Effector memory CD4-positive, alpha-beta T cell (primary cell): ENCODE data around the gene ICA1L.
"Not testable (repeated sequence)": the region's sequence is repeated elsewhere in the genome, so short reads cannot be mapped to it uniquely, and the experiment has no call there.

Experiments used
- DNase-seq, 3 donors: peaks; one replicate each; pipeline ENCODE4 v3.0.0-alpha.2; 2020
- H3K27ac ChIP-seq: 2 replicates; pipeline ENCODE4 v1.7.0; 2013; ENCODE audit warnings: mild to moderate bottlenecking, low read length, moderate library complexity; ENCODE audit not compliant: insufficient read depth, poor library complexity, severe bottlenecking
- H3K27me3 ChIP-seq: replicated peaks from 2 replicates; pipeline ENCODE4 v1.7.0; 2013; ENCODE audit warnings: mild to moderate bottlenecking, low read length; ENCODE audit not compliant: insufficient read depth, control insufficient read depth, poor library complexity, severe bottlenecking
- H3K36me3 ChIP-seq: 2 replicates; pipeline ENCODE4 v1.7.0; 2013; ENCODE audit warnings: mild to moderate bottlenecking, low read length, moderate library complexity; ENCODE audit not compliant: control insufficient read depth, insufficient read depth
- H3K4me1 ChIP-seq: 2 replicates; pipeline ENCODE4 v1.7.0; 2013; ENCODE audit warnings: low read length, mild to moderate bottlenecking; ENCODE audit not compliant: control insufficient read depth, insufficient read depth, poor library complexity, severe bottlenecking
- H3K4me3 ChIP-seq: 2 replicates; pipeline ENCODE4 v1.7.0; 2013; ENCODE audit warnings: low read length, low read depth, mild to moderate bottlenecking; ENCODE audit not compliant: insufficient read depth, poor library complexity, severe bottlenecking
- H3K9me3 ChIP-seq: 2 replicates; pipeline ENCODE4 v1.7.0; 2013; ENCODE audit warnings: mild to moderate bottlenecking, low read length, moderate library complexity; ENCODE audit not compliant: control insufficient read depth
- total RNA-seq, 3 donors: gene quantifications; one replicate each; lab custom pipeline; 2026; lab: John Stamatoyannopoulos, UW

ICA1L gene
- 2.9 to 4.3 (median 2.9) reads per million in 3 donors for total RNA-seq

DNA sequence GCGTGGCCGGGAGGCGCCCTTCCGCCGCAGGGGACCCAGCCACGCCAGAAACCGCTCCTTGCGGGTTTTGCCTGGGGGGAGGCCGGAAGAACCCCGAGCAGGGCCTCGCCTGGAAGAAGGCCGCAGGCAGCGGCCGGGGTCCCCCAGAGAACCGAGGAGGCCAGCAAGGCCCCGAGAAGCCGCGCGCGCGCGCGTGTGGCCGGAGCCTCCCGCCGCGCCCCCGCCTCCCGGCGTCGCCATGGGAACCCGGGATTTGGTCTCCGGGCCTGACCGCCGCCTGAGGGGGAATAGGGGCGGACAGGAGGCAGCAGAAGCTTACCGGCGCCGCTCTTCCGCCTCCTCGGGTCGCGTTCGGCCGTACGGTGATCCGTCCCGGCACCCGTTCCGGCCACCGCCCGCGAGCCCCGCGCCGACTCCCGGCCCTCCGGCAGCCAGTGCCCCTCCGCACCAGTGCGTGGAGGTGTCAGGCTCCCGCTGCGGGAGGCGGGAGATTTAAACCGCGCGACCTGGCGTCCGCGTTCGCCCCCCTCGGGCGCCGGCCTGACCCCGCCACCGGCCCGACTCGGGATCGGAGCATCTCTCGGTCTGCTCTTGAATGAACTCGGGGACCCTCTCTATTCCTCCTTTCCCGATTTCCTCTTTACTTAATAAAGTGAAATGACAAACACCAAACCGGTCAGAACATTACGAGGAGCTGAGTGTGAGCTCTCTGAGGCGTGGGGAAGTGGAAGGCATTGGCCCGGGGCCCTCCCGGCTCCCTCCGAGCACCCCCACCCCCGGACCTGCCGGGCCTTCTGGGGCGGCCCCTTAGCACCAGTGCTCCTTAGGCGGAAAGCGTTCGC is at the start of gene ICA1L:
ICA1L (minus strand) TSS at position 467 of the 842 bp plus-strand sequence. CDS start 42,757 bp downstream, outside the sequence.
- DNase-seq: peak; percentile 10 to 24 (median 20)

DNA sequence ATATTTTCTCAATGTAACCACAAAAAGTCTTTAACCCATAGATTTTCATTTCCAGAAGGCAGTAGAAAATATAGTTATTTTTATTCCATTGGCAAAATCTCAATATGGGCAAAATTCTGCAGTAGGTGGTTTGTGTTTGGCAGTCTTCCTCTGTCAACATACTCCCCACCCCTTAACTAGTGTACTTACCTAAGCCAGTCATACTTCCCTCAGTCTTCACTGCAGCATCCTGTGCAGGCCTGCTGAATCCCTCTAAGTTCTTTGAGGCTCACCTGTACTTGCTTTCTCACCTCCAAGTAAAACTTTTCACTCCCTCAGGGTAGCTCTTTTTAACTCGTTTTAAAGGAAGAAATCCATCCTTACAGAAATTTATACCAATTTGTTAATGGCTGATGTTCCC is 47.3 kb upstream of the ICA1L start:
- Histone ChIP-seq H3K4me1 (no peaks in the 10 kb centered on the region), H3K4me3 (no peak overlapping the region), H3K9me3 (no peaks in the 10 kb centered on the region), H3K27me3 (no peaks in the 10 kb centered on the region), H3K36me3 (peaks cover 7% of the 10 kb centered on the region), H3K27ac (no peak overlapping the region)
- DNase-seq: no peak

More for the DNA sequence above, at the start of gene ICA1L:
- Histone ChIP-seq H3K27ac (no peak within 1 kb of the TSS), H3K4me3 (peak within 1 kb of the TSS; percentile 82), H3K4me1 (no peaks in the 10 kb centered on the region), H3K27me3 (no peaks in the 10 kb centered on the region), H3K9me3 (no peaks in the 10 kb centered on the region), H3K36me3 (no peaks in the 10 kb centered on the region)

DNA sequence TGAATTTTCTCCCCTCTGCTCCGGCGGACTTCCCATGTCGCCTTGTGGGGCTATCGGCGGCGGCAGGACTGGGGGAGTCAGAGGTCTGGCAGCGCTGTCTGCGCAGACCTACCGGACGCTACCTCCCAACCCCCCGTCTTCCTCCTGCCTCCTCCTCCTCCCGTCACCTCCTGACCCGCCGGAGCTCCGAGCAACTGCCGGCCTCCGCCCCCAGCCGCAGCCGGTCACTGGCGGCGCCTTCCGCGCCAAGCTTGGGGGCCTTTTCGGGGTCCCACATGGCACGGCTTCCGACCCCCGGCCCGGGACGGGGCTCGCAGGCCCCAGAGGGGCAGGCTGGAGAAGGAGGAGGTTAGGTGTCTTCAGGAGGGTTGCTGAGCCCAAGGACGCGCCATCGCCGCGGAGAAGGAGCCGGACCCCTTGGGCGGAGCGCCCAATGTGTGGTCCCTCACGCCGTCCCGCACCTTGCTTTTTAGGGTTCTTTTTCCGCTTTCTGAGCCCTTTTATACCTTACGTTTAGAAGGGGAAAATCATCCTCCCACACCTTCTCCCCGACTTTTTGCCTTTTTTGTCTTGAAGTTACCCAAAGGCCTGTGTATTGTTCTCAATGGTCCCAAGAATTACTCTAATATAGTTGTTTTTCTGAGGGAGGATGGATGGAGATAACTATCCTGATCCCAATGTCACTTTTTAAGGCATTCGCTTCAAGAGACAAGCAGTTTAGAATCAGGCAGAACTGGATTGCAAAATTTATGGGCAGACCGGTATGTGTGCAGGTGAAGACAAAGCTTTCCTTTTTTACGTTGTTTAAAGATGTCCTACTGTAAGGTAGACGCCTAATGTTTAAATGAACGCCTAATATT is 41.0 kb upstream of the ICA1L start:
- not testable (repeated sequence) for H3K27me3 ChIP-seq, H3K36me3 ChIP-seq, H3K4me1 ChIP-seq, H3K9me3 ChIP-seq
- Histone ChIP-seq H3K27ac (peak overlapping the region; percentile 79), H3K4me3 (peak overlapping the region; percentile 67)
- peak in 1 of 3 donors; percentile 8 for DNase-seq

DNA sequence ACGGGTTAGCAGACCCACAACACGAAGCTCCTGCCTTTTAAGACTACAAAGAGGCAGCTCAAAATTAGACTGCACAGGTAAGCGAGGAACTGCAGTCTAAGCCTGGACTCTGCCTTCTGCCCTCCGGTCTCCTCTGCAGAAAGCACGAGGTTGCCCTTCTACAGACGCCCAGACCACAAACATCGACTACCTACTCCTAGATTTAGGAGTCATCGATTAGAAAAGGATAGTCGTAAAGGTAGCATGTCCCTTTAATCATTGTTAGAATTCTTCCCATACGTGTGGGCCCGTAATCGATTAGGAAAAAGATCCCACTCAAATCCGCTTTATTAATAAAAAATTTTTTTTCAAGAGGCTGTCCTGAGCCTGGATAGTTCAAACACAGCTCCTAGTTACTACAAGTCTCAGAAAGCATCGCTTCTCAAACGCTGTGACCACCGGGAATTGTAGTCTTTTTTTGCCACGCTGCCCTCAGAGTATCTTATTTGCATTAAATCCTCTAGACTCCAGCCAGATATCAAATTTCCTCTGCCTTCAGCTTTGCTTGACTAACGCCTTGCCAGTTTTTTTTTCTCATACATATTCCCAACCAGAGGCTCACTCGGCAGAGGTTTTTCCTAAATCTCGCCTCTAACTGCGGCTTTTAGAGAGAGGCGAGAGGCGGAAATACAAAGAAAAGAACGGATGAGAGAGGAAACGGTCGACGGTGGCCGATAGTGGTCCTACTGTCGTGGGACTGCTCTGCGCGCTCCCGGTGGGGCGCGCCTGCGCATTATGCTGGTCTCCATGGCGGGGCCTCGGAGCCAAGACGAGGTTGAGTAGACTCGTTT is 40.2 kb upstream of the ICA1L start, which contains the start of the genes CARF and WDR12:
CARF (plus strand) TSS at position 764 of the 830 bp plus-strand sequence. CDS start 29,628 bp downstream, outside the sequence.
WDR12 (minus strand) TSS at position 162 of the 830 bp plus-strand sequence. CDS start 197 bp downstream, outside the sequence.
- DNase-seq: peak; percentile 80 to 85 (median 85)
- Histone ChIP-seq H3K27ac (peak within 1 kb of the TSS; percentile 79), H3K9me3 (no peaks in the 10 kb centered on the region), H3K36me3 (no peaks in the 10 kb centered on the region), H3K27me3 (no peaks in the 10 kb centered on the region), H3K4me1 (peaks cover 4% of the 10 kb centered on the region), H3K4me3 (peak within 1 kb of the TSS; percentile 67)

DNA sequence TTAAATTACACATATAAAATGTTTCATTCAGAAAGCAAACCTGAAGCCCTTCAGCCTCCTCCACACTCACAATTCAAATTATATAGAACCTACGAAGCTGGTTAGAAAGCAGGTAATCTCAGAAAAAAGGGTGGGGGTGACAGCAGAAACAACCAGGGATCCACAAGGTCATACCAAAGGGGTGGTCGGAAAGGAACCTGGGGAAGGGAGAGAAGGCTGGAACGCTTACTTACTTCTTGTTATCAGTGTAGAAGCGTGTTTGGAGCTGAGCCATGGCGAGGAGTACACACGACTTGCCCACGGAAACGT is 39.6 kb upstream of the ICA1L start:
- Histone ChIP-seq H3K27ac (peak overlapping the region; percentile 79), H3K4me3 (peak overlapping the region; percentile 67), H3K9me3 (no peaks in the 10 kb centered on the region), H3K4me1 (peaks cover 4% of the 10 kb centered on the region), H3K36me3 (no peaks in the 10 kb centered on the region), H3K27me3 (no peaks in the 10 kb centered on the region)
- DNase-seq: no peak

DNA sequence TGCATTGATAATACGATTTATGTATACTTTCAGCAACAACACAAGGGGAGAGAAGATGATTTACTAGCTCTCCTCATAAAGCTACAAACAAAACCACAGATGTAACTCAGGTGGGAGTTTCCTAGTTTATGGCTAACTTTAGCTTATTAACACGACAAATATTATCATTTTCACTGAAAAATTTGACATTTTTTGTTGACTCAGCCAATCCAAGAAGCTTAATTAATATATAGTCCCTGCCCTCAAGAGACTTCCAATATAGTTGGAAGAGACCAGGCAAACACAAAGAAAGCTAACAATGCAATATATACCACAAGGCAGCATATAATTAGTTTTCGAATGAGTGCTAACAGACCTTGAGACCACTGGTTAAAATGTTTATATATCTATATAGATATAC is 39.1 kb upstream of the ICA1L start:
- Histone ChIP-seq H3K9me3 (no peaks in the 10 kb centered on the region), H3K27me3 (no peaks in the 10 kb centered on the region), H3K36me3 (no peaks in the 10 kb centered on the region), H3K4me1 (peaks cover 4% of the 10 kb centered on the region), H3K4me3 (no peak overlapping the region), H3K27ac (no peak overlapping the region)
- no peak for DNase-seq

DNA sequence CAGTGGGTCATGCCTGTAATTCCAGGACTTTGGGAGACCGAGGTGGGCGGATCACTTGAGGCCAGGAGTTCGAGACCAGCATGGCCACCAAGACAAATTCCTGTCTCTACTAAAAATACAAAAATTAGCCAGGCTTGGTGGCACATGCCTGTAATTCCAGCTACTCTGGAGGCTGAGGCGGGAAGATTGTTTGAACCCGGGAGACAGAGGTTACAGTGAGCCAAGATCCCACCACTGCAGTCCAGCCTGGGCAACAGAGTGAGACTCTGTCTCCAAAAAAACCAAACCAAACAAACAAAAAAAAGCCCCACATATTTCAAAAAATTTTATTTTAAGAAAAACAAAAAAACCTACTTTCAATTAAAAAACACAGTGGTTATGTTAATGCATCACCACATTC is 38.7 kb upstream of the ICA1L start:
- H3K36me3 ChIP-seq, H3K4me3 ChIP-seq, H3K27me3 ChIP-seq, H3K27ac ChIP-seq, H3K9me3 ChIP-seq, DNase-seq, H3K4me1 ChIP-seq: not testable (repeated sequence)

DNA sequence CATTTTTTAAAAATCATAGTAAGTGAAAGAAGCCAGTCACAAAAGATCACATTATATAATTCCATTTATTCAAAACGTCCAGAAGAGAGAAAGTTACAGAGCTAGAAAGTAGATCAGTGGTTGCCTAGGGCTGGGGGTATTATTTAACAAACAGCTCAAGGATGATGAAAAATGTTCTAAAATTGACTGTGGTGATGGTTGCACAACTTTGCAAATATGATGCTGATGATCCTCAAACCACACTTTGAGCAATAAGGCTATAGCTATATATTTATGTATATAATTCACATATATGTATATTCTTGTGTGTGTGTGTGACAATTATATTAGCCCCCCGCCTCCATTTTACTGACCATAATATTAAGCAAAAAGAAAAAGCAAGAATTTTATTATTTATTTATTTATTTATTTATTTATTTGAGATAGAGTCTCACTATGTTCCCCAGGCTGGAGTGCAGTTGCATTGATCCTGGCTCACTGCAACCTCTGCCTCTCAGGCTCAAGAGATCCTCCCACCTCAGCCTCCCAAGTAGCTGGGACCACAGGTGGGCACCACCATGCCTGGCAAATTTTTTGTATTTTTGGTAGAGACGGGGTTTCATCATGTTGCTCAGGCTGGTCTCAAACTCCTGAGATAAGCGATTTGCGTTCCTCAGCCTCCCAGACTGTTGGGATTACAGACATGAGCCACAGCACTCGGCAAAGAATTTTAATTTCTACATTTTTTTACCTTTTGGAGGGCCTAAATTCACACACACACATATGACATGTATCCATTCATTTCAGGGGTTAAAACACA is 38.0 kb upstream of the ICA1L start:
- H3K27ac ChIP-seq: no peak overlapping the region
- no peaks in the 10 kb centered on the region for H3K36me3 ChIP-seq
- no peak for DNase-seq
- H3K4me1 ChIP-seq: peaks cover 4% of the 10 kb centered on the region
- no peaks in the 10 kb centered on the region for H3K9me3 ChIP-seq
- H3K4me3 ChIP-seq: no peak overlapping the region
- no peaks in the 10 kb centered on the region for H3K27me3 ChIP-seq

DNA sequence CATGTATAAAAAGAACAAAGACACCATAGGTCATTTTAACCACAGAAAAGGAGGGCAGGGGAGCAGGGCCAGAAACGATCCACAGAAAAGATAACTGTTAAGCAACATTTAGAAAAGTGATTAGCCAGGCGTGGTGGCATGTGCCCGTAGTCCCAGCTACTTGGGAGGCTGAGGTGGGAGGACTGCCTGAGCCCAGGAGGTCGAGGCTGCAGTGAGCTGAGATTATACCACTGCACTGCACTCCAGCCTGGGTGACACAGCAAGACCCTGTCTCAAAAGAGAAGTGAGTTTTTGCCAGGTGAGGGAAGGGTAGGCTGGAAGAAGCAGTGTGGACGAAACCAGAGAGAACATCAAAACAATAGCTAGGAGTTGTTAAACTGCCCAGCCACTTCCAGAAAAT is 36.6 kb upstream of the ICA1L start:
- Histone ChIP-seq H3K27me3 (no peaks in the 10 kb centered on the region), H3K4me3 (no peak overlapping the region), H3K36me3 (no peaks in the 10 kb centered on the region), H3K4me1 (peaks cover 4% of the 10 kb centered on the region), H3K27ac (no peak overlapping the region), H3K9me3 (no peaks in the 10 kb centered on the region)
- no peak for DNase-seq
